ENCODE measurements around the gene PDE6B. TPM values are rescaled to one million over a fixed set of nuclear protein-coding genes. Genes with fewer than 3 reads are reported as not detected.

PDE6B gene
- polyA plus RNA-seq, 1 donor from 2014 or later: 3.2 TPM

DNA sequence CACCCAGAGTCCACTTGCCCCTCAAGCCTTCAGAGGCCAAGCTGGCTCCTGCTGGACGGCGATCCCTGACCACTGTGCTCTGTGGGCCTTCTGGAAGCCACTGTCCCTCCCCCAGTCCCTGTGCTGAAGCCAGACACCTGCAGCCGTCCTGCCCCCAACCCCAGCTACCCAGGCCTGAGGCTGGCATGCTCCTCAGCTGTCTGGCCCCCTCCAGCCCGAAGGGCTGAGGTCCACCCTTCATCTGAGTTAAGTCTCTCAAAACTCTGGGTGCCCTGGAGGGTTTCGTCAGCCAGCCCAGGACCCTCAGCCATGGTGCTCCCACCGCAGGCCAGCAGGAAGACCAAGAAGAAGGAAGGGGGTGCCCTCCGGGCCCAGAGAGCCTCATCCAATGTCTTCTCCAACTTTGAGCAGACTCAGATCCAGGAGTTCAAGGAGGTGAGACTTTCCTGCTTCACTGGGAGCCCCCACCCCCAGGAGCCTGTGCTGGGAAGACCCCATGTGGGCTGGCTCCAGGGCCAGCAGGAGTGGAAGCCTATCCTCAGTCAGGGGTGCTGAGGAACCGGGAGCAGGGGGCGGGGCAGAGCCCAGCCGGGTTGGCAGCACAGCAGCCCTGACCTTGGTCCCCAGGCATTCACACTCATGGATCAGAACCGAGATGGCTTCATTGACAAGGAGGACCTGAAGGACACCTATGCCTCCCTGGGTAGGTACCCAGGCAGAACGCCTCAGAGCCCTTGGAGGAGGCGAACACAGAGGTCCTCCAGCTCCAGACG lies 53.1 kb downstream of the PDE6B start:
- H3K9me3 ChIP-seq (ENCODE audit: low read length): no peaks in the 10 kb centered on the region
- no peak overlapping the region for H2AFZ ChIP-seq (ENCODE audit: low read depth, low read length)
- no peak overlapping the region for H3K9ac ChIP-seq (ENCODE audit: low read length)
- peaks cover 5% of the 10 kb centered on the region for H3K79me2 ChIP-seq (replicated peaks; ENCODE audit: insufficient read depth, low read length)
- H3K27ac ChIP-seq (ENCODE audit: low read length): no peak overlapping the region
- no peaks in the 10 kb centered on the region for H3K36me3 ChIP-seq (ENCODE audit: insufficient read depth, low read length)
- H3K27me3 ChIP-seq (ENCODE audit: insufficient read depth, low read depth, low read length): no peaks in the 10 kb centered on the region
- H4K20me1 ChIP-seq (ENCODE audit: insufficient read depth): no peaks in the 10 kb centered on the region
- H3K4me2 ChIP-seq (ENCODE audit: low read length): no peak overlapping the region
- no peaks in the 10 kb centered on the region for H3K9me2 ChIP-seq (ENCODE audit: insufficient read depth, low read length)
- no peaks in the 10 kb centered on the region for H3F3A ChIP-seq (ENCODE audit: insufficient read depth, low read length, poor library complexity, severe bottlenecking)
- TF ChIP-seq SMC3 (conservative IDR thresholded peaks at IDR 0.05; ENCODE audit: poor library complexity): no peak
- TF ChIP-seq TAF1 (IDR thresholded peaks at IDR 0.05; ENCODE audit: low read depth): no peak
- no peak overlapping the region for H3K4me3 ChIP-seq (ENCODE audit: low read length)

DNA sequence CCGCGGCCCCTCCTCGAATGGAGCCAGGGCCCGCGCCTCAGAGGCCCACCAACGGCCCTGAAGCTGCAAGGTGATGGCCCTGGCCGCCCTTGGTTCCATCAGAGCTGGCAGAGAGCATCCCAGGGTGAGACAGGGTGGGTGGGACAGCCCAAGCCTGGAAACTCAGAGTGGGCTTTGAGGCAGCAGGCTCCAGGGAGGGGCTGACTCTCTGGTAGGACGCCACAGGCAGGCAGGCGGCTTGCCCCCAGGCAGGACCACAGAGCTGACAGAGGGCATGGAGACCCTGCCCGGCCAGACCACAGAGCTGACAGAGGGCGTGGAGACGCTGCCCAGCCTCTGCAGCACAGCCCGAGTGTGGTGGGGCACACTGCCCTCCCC lies 53.7 kb downstream of the PDE6B start:
- Histone ChIP-seq H3K27ac (ENCODE audit: low read length) (no peak overlapping the region), H3K9me3 (ENCODE audit: low read length) (no peaks in the 10 kb centered on the region), H2AFZ (ENCODE audit: low read depth, low read length) (no peak overlapping the region)

DNA sequence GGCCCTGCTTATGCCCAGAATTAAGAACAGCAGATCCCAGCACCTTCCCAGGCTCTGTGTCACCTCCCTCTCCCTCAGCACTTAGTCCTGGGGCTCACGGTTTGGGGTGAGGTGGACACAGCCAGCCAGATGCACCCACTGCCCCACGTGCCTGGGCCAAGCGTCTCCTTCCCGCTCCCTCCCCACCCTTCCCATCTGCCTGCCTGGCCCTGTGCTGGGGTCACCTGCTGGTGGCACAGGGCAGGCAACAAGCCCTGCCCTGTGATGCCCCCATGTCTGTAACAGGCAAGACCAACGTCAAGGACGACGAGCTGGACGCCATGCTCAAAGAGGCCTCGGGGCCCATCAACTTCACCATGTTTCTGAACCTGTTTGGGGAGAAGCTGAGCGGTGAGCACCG lies 54.3 kb downstream of the PDE6B start:
- no peak overlapping the region for H3K4me2 ChIP-seq (ENCODE audit: low read length)
- no peak overlapping the region for H2AFZ ChIP-seq (ENCODE audit: low read depth, low read length)
- no peaks in the 10 kb centered on the region for H3K9me3 ChIP-seq (ENCODE audit: low read length)
- H3K27ac ChIP-seq (ENCODE audit: low read length): no peak overlapping the region
- TF ChIP-seq, protein P1, sequence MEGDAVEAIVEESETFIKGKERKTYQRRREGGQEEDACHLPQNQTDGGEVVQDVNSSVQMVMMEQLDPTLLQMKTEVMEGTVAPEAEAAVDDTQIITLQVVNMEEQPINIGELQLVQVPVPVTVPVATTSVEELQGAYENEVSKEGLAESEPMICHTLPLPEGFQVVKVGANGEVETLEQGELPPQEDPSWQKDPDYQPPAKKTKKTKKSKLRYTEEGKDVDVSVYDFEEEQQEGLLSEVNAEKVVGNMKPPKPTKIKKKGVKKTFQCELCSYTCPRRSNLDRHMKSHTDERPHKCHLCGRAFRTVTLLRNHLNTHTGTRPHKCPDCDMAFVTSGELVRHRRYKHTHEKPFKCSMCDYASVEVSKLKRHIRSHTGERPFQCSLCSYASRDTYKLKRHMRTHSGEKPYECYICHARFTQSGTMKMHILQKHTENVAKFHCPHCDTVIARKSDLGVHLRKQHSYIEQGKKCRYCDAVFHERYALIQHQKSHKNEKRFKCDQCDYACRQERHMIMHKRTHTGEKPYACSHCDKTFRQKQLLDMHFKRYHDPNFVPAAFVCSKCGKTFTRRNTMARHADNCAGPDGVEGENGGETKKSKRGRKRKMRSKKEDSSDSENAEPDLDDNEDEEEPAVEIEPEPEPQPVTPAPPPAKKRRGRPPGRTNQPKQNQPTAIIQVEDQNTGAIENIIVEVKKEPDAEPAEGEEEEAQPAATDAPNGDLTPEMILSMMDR (IDR thresholded peaks at IDR 0.05; ENCODE audit: poor library complexity, severe bottlenecking): no peak
- TF ChIP-seq POLR2AphosphoS5 (IDR thresholded peaks at IDR 0.05) (no peak), EZH2 (IDR thresholded peaks at IDR 0.05; ENCODE audit: borderline replicate concordance, insufficient read depth, low read length, poor library complexity, severe bottlenecking) (no peak), TAF1 (IDR thresholded peaks at IDR 0.05; ENCODE audit: low read depth) (no peak), EP300 (conservative IDR thresholded peaks at IDR 0.05; ENCODE audit: poor library complexity, severe bottlenecking) (no peak)
- TF ChIP-seq, protein P2, sequence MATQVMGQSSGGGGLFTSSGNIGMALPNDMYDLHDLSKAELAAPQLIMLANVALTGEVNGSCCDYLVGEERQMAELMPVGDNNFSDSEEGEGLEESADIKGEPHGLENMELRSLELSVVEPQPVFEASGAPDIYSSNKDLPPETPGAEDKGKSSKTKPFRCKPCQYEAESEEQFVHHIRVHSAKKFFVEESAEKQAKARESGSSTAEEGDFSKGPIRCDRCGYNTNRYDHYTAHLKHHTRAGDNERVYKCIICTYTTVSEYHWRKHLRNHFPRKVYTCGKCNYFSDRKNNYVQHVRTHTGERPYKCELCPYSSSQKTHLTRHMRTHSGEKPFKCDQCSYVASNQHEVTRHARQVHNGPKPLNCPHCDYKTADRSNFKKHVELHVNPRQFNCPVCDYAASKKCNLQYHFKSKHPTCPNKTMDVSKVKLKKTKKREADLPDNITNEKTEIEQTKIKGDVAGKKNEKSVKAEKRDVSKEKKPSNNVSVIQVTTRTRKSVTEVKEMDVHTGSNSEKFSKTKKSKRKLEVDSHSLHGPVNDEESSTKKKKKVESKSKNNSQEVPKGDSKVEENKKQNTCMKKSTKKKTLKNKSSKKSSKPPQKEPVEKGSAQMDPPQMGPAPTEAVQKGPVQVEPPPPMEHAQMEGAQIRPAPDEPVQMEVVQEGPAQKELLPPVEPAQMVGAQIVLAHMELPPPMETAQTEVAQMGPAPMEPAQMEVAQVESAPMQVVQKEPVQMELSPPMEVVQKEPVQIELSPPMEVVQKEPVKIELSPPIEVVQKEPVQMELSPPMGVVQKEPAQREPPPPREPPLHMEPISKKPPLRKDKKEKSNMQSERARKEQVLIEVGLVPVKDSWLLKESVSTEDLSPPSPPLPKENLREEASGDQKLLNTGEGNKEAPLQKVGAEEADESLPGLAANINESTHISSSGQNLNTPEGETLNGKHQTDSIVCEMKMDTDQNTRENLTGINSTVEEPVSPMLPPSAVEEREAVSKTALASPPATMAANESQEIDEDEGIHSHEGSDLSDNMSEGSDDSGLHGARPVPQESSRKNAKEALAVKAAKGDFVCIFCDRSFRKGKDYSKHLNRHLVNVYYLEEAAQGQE (IDR thresholded peaks at IDR 0.05; ENCODE audit: borderline replicate concordance): no peak
- peaks cover 3% of the 10 kb centered on the region for H3K79me2 ChIP-seq (replicated peaks; ENCODE audit: insufficient read depth, low read length)
- H3K36me3 ChIP-seq (ENCODE audit: insufficient read depth, low read length): no peaks in the 10 kb centered on the region
- no peak overlapping the region for H3K9ac ChIP-seq (ENCODE audit: low read length)
- no peaks in the 10 kb centered on the region for H3K27me3 ChIP-seq (ENCODE audit: insufficient read depth, low read depth, low read length)
- H3K9me2 ChIP-seq (ENCODE audit: insufficient read depth, low read length): no peaks in the 10 kb centered on the region
- H4K20me1 ChIP-seq (ENCODE audit: insufficient read depth): no peaks in the 10 kb centered on the region
- no peak overlapping the region for H3K4me3 ChIP-seq (ENCODE audit: low read length)
- H3F3A ChIP-seq (ENCODE audit: insufficient read depth, low read length, poor library complexity, severe bottlenecking): no peaks in the 10 kb centered on the region

More for the DNA sequence above, 53.7 kb downstream of the PDE6B start:
- Histone ChIP-seq H3K4me3 (ENCODE audit: low read length) (no peak overlapping the region), H3K9ac (ENCODE audit: low read length) (no peak overlapping the region), H3F3A (ENCODE audit: insufficient read depth, low read length, poor library complexity, severe bottlenecking) (no peaks in the 10 kb centered on the region), H3K36me3 (ENCODE audit: insufficient read depth, low read length) (no peaks in the 10 kb centered on the region), H3K9me2 (ENCODE audit: insufficient read depth, low read length) (no peaks in the 10 kb centered on the region), H3K79me2 (replicated peaks; ENCODE audit: insufficient read depth, low read length) (peaks cover 3% of the 10 kb centered on the region), H3K4me2 (ENCODE audit: low read length) (no peak overlapping the region), H3K27me3 (ENCODE audit: insufficient read depth, low read depth, low read length) (no peaks in the 10 kb centered on the region), H4K20me1 (ENCODE audit: insufficient read depth) (no peaks in the 10 kb centered on the region)
- TF ChIP-seq SMC3 (conservative IDR thresholded peaks at IDR 0.05; ENCODE audit: poor library complexity) (no peak), POLR2AphosphoS5 (IDR thresholded peaks at IDR 0.05) (no peak), EZH2 (IDR thresholded peaks at IDR 0.05; ENCODE audit: borderline replicate concordance, insufficient read depth, low read length, poor library complexity, severe bottlenecking) (no peak), EP300 (conservative IDR thresholded peaks at IDR 0.05; ENCODE audit: poor library complexity, severe bottlenecking) (no peak), TAF1 (IDR thresholded peaks at IDR 0.05; ENCODE audit: low read depth) (no peak)
- TF ChIP-seq, protein P2 (IDR thresholded peaks at IDR 0.05; ENCODE audit: borderline replicate concordance): no peak
